Breast epithelium (tissue), 3 donors: Measurements from ENCODE around the gene C18orf54.

Experiments
- CTCF ChIP-seq, 3 donors: fragments of 450-650 bp; IDR thresholded peaks; one replicate each; pipeline ENCODE4 v1.5.1; 2016 to 2017; ENCODE audit warnings: antibody characterized with exemption in 3 of 3, mild to moderate bottlenecking in 3 of 3, moderate library complexity in 3 of 3
- POLR2A ChIP-seq: fragments of 450-650 bp; IDR thresholded peaks from one replicate; pipeline ENCODE4 v1.6.1; 2016; ENCODE audit warnings: antibody characterized with exemption, mild to moderate bottlenecking, moderate library complexity
- POLR2AphosphoS5 ChIP-seq, 3 donors: sonication (generic); formaldehyde crosslinking; IDR thresholded peaks; one replicate each; pipeline ENCODE4 v1.6.1; 2017; ENCODE audit warnings: antibody characterized with exemption in 3 of 3

DNA sequence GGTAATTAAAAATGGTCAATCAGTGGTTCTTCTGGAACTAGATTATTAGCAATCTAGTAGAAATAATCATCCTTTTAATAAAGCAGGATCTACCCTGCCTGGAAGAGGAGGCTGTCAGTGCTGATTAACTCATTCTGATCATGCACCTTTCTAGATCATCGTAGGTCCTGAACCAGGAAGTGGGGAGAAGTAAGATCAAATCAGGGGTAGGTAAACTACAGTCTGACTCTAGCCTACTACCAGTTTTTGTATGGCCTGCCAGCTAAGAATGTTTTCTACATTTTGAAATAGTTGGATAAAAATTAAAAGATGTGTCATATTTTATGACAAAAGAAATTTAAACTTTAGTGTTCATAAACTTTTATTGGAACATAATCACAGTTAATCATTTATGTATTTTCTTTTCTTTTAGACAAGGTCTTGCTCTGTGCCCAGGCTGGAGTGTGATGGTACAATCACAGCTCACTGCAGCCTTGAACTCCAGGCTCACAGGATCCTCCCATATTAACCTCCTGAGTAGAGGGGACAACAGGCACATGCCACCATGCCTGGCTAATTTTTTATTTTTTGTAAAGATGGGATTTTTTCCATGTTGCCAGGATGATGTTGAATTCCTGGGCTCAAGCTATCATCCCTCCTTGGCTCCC lies 36.1 kb downstream of the C18orf54 start:
- TF ChIP-seq CTCF (IDR thresholded peaks at IDR 0.05) (no peak), POLR2A (no peak), POLR2AphosphoS5 (IDR thresholded peaks at IDR 0.05) (no peak)
